Measurements from ENCODE around the gene TMEM141. TPM values are rescaled to one million over a fixed set of nuclear protein-coding genes. Genes with fewer than 3 reads are reported as not detected.

The TMEM141 gene
- total RNA-seq, 1 donor, result 39.7 TPM

DNA sequence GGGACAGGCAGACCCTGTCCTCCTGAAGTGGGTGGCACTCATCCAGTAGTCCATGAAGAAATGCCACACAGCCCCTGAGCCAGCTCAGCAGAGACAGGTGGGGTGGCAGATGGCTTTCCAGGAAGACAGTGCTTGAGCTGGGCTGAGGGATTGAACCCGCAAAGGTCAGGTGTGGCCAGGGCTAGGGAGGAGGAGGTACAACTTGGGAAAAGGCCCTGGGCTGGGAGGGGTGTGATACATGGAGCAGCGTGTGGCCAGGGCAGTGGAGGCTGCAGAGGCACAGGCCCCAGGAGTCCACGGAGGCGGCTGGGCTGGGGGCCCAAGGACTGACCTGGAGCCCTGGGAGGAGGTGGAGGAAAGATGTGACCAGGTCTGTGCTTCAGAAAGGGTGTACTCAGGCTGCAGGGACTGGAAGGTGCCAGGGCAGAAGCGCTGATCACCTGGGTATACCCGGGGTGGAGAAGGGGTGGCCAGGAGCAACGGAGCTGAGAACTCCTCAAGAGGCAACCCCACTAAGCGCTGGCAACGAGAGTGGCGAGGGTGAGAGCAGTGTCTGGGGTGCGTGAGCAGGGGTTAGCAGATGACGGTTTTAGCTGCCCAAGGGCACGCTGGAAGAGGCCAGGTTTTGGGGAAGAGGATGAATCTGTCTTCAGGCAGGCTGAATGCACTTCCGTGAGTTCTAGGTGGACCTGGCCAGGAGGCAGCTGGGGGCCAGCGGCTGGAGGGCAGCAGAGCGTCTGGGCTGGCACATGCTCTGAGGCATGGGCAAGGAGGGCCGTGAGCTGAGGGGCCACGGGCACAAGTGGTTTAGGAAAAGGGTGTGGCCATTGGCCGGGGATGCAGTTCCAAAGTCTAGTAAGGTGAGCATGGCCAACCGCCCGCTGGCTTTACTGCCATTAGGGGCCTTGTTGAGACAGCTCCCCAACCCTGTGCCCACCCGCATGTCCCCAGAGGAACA lies 12.7 kb downstream of the TMEM141 start:
- no peak overlapping the region for H3K4me3 ChIP-seq (ENCODE audit: low read depth, low read length)
- TF ChIP-seq, protein P1, sequence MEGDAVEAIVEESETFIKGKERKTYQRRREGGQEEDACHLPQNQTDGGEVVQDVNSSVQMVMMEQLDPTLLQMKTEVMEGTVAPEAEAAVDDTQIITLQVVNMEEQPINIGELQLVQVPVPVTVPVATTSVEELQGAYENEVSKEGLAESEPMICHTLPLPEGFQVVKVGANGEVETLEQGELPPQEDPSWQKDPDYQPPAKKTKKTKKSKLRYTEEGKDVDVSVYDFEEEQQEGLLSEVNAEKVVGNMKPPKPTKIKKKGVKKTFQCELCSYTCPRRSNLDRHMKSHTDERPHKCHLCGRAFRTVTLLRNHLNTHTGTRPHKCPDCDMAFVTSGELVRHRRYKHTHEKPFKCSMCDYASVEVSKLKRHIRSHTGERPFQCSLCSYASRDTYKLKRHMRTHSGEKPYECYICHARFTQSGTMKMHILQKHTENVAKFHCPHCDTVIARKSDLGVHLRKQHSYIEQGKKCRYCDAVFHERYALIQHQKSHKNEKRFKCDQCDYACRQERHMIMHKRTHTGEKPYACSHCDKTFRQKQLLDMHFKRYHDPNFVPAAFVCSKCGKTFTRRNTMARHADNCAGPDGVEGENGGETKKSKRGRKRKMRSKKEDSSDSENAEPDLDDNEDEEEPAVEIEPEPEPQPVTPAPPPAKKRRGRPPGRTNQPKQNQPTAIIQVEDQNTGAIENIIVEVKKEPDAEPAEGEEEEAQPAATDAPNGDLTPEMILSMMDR (IDR thresholded peaks at IDR 0.05; ENCODE audit: insufficient read depth, low read depth, low read length), result no peak
- DNase-seq (ENCODE audit: low read depth), result no peak

GRCh38 chr9:136804509-136805206 lies 13.5 kb downstream of the TMEM141 start:
- TF ChIP-seq, protein P1 (IDR thresholded peaks at IDR 0.05; ENCODE audit: insufficient read depth, low read depth, low read length), result no peak
- DNase-seq (ENCODE audit: low read depth), result no peak
- no peak overlapping the region for H3K4me3 ChIP-seq (ENCODE audit: low read depth, low read length)

DNA sequence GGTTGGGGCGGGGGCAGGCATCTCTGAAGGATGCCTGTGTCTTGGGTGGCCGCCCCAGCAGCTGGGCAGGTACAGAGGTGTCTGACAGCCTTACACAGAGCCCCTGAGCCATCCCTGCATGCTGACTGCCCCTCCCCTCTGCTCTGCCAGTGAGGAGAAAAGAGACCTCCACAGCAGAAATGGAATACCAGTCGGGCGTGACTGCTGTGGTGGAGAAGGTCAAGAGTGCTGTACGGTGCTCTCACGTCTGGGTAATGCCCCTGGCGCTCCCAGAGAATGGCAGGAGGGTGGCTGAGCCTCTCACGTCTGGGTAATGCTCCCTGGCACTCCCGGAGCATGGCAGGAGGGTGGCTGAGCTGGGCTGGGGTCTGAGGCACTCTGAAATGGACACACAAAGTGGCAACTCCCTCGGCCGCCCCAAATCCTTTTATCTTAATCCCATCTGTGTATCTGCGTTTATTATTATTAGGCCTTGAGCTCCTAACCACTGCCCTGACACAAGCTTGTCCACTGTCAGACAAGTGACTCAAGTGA lies 14.1 kb downstream of the TMEM141 start:
- no peak overlapping the region for H3K4me3 ChIP-seq (ENCODE audit: low read depth, low read length)
- no peak for DNase-seq (ENCODE audit: low read depth)
- TF ChIP-seq, protein P1 (IDR thresholded peaks at IDR 0.05; ENCODE audit: insufficient read depth, low read depth, low read length), result no peak

- TF ChIP-seq, protein P1 (IDR thresholded peaks at IDR 0.05; ENCODE audit: insufficient read depth, low read depth, low read length), result no peak
- no peak for DNase-seq (ENCODE audit: low read depth)
- H3K4me3 ChIP-seq (ENCODE audit: low read depth, low read length), result no peak overlapping the region
Measured at GRCh38 chr9:136806067-136806466, 14.9 kb downstream of the TMEM141 start.

DNA sequence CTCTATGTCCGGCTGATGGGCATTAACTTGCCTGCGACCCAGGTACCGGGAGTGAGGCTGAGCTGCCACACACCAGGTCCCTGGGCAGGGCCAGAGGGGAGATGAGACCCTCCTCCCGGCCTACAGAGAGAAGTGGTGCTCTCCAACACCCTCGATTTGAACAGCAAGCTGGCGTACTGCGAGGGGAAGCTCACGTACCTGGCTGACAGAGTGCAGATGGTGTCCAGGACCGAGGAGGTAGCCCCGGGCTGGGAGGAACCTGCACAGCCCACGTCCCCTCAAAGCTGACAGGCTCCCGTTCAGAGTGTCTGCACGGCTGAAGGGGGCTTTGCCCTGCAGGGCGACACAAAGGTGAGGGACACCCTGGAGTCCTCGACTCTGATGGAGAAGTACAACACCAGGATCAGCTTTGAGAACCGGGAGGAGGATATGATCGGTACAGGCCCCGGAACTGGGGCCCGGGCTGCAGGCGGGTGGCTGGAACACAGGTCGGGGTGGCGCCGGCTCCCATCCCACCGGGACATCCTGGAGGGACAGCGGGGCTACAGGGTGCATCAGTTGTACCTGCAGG lies 15.6 kb downstream of the TMEM141 start:
- DNase-seq (ENCODE audit: low read depth), result no peak
- TF ChIP-seq, protein P1 (IDR thresholded peaks at IDR 0.05; ENCODE audit: insufficient read depth, low read depth, low read length), result no peak
- peak overlapping the region; percentile 84 for H3K4me3 ChIP-seq (ENCODE audit: low read depth, low read length)

- TF ChIP-seq, protein P1 (IDR thresholded peaks at IDR 0.05; ENCODE audit: insufficient read depth, low read depth, low read length), result no peak
- DNase-seq (ENCODE audit: low read depth), result peak; percentile 73
Measured at GRCh38 chr9:136807281-136808074, 16.3 kb downstream of the TMEM141 start, which contains the start of gene RABL6. RABL6 (plus strand) TSS chr9:136807948; CDS start chr9:136808197, 249 bp downstream.

More at GRCh38 chr9:136807281-136808074, 16.3 kb downstream of the TMEM141 start, which contains the start of gene RABL6:
- H3K4me3 ChIP-seq (ENCODE audit: low read depth, low read length), result peak within 1 kb of the TSS; percentile 84
